ENCODE results near the gene BANP.
"Not testable (repeated sequence)": the region's sequence is repeated elsewhere in the genome, so short reads cannot be mapped to it uniquely, and the experiment has no call there.

The BANP gene

GRCh38 chr16:87984180-87984579 lies 32.9 kb downstream of the BANP start:
- H3K36me3 ChIP-seq (ENCODE audit: control insufficient read depth, insufficient read depth, low read length), result peaks cover 27% of the 10 kb centered on the region
- not testable (repeated sequence) for H3K4me3 ChIP-seq (ENCODE audit: low read depth, low read length); H3K4me1 ChIP-seq (ENCODE audit: control insufficient read depth, insufficient read depth, low read length); H3K9ac ChIP-seq (ENCODE audit: low read depth, low read length); H3K27ac ChIP-seq (ENCODE audit: low read depth, low read length); H3K27me3 ChIP-seq (ENCODE audit: control insufficient read depth, insufficient read depth, low read length); H3K9me3 ChIP-seq (ENCODE audit: control insufficient read depth, insufficient read depth, low read length)

GRCh38 chr16:87984632-87985267 lies 33.5 kb downstream of the BANP start:
- Histone ChIP-seq H3K9ac (ENCODE audit: low read depth, low read length) (no peak overlapping the region), H3K27ac (ENCODE audit: low read depth, low read length) (no peak overlapping the region), H3K36me3 (ENCODE audit: control insufficient read depth, insufficient read depth, low read length) (peaks cover 27% of the 10 kb centered on the region), H3K4me1 (ENCODE audit: control insufficient read depth, insufficient read depth, low read length) (peaks cover 6% of the 10 kb centered on the region; the same call in 1 of the 2 replicates), H3K4me3 (ENCODE audit: low read depth, low read length) (no peak overlapping the region), H3K27me3 (ENCODE audit: control insufficient read depth, insufficient read depth, low read length) (no peaks in the 10 kb centered on the region), H3K9me3 (ENCODE audit: control insufficient read depth, insufficient read depth, low read length) (no peaks in the 10 kb centered on the region)

- not testable (repeated sequence) for H3K27ac ChIP-seq (ENCODE audit: low read depth, low read length); H3K9ac ChIP-seq (ENCODE audit: low read depth, low read length); H3K27me3 ChIP-seq (ENCODE audit: control insufficient read depth, insufficient read depth, low read length); H3K4me1 ChIP-seq (ENCODE audit: control insufficient read depth, insufficient read depth, low read length); H3K9me3 ChIP-seq (ENCODE audit: control insufficient read depth, insufficient read depth, low read length); H3K4me3 ChIP-seq (ENCODE audit: low read depth, low read length)
- peaks cover 27% of the 10 kb centered on the region for H3K36me3 ChIP-seq (ENCODE audit: control insufficient read depth, insufficient read depth, low read length)
Measured at GRCh38 chr16:87985493-87985892, 34.3 kb downstream of the BANP start.

GRCh38 chr16:87986361-87986849 lies 35.2 kb downstream of the BANP start:
- H3K36me3 ChIP-seq (ENCODE audit: control insufficient read depth, insufficient read depth, low read length), result peaks cover 21% of the 10 kb centered on the region
- H3K4me3 ChIP-seq (ENCODE audit: low read depth, low read length); H3K9me3 ChIP-seq (ENCODE audit: control insufficient read depth, insufficient read depth, low read length); H3K27ac ChIP-seq (ENCODE audit: low read depth, low read length); H3K9ac ChIP-seq (ENCODE audit: low read depth, low read length); H3K27me3 ChIP-seq (ENCODE audit: control insufficient read depth, insufficient read depth, low read length); H3K4me1 ChIP-seq (ENCODE audit: control insufficient read depth, insufficient read depth, low read length): not testable (repeated sequence)

GRCh38 chr16:87988596-87988995 lies 37.4 kb downstream of the BANP start:
- H3K36me3 ChIP-seq (ENCODE audit: control insufficient read depth, insufficient read depth, low read length); H3K4me3 ChIP-seq (ENCODE audit: low read depth, low read length); H3K27me3 ChIP-seq (ENCODE audit: control insufficient read depth, insufficient read depth, low read length); H3K9ac ChIP-seq (ENCODE audit: low read depth, low read length); H3K9me3 ChIP-seq (ENCODE audit: control insufficient read depth, insufficient read depth, low read length); H3K4me1 ChIP-seq (ENCODE audit: control insufficient read depth, insufficient read depth, low read length): not testable (repeated sequence)
- H3K27ac ChIP-seq (ENCODE audit: low read depth, low read length), result peak overlapping the region; percentile 28

GRCh38 chr16:87990254-87990653 lies 39.0 kb downstream of the BANP start:
- not testable (repeated sequence) for H3K36me3 ChIP-seq (ENCODE audit: control insufficient read depth, insufficient read depth, low read length); H3K27ac ChIP-seq (ENCODE audit: low read depth, low read length); H3K27me3 ChIP-seq (ENCODE audit: control insufficient read depth, insufficient read depth, low read length); H3K4me3 ChIP-seq (ENCODE audit: low read depth, low read length); H3K9ac ChIP-seq (ENCODE audit: low read depth, low read length); H3K9me3 ChIP-seq (ENCODE audit: control insufficient read depth, insufficient read depth, low read length); H3K4me1 ChIP-seq (ENCODE audit: control insufficient read depth, insufficient read depth, low read length)

- not testable (repeated sequence) for H3K27me3 ChIP-seq (ENCODE audit: control insufficient read depth, insufficient read depth, low read length); H3K36me3 ChIP-seq (ENCODE audit: control insufficient read depth, insufficient read depth, low read length); H3K4me1 ChIP-seq (ENCODE audit: control insufficient read depth, insufficient read depth, low read length); H3K9me3 ChIP-seq (ENCODE audit: control insufficient read depth, insufficient read depth, low read length); H3K4me3 ChIP-seq (ENCODE audit: low read depth, low read length); H3K9ac ChIP-seq (ENCODE audit: low read depth, low read length); H3K27ac ChIP-seq (ENCODE audit: low read depth, low read length)
Measured at GRCh38 chr16:87992142-87992541, 40.9 kb downstream of the BANP start.

- H3K27ac ChIP-seq (ENCODE audit: low read depth, low read length), result no peak overlapping the region
- H3K36me3 ChIP-seq (ENCODE audit: control insufficient read depth, insufficient read depth, low read length), result no peaks in the 10 kb centered on the region
- peaks cover 3% of the 10 kb centered on the region; the same call in 1 of the 2 replicates for H3K4me1 ChIP-seq (ENCODE audit: control insufficient read depth, insufficient read depth, low read length)
- H3K4me3 ChIP-seq (ENCODE audit: low read depth, low read length), result no peak overlapping the region
- H3K9me3 ChIP-seq (ENCODE audit: control insufficient read depth, insufficient read depth, low read length), result no peaks in the 10 kb centered on the region
- H3K27me3 ChIP-seq (ENCODE audit: control insufficient read depth, insufficient read depth, low read length), result no peaks in the 10 kb centered on the region
- H3K9ac ChIP-seq (ENCODE audit: low read depth, low read length), result no peak overlapping the region
Measured at GRCh38 chr16:87993901-87994300, 42.7 kb downstream of the BANP start.

- H3K4me1 ChIP-seq (ENCODE audit: control insufficient read depth, insufficient read depth, low read length), result no peaks in the 10 kb centered on the region
- no peaks in the 10 kb centered on the region for H3K9me3 ChIP-seq (ENCODE audit: control insufficient read depth, insufficient read depth, low read length)
- H3K36me3 ChIP-seq (ENCODE audit: control insufficient read depth, insufficient read depth, low read length), result no peaks in the 10 kb centered on the region
- no peak overlapping the region for H3K4me3 ChIP-seq (ENCODE audit: low read depth, low read length)
- no peak overlapping the region for H3K27ac ChIP-seq (ENCODE audit: low read depth, low read length)
- no peak overlapping the region for H3K9ac ChIP-seq (ENCODE audit: low read depth, low read length)
- no peaks in the 10 kb centered on the region for H3K27me3 ChIP-seq (ENCODE audit: control insufficient read depth, insufficient read depth, low read length)
Measured at GRCh38 chr16:87995644-87996043, 44.4 kb downstream of the BANP start.

GRCh38 chr16:87996962-87997880 lies 46.0 kb downstream of the BANP start:
- Histone ChIP-seq H3K4me1 (ENCODE audit: control insufficient read depth, insufficient read depth, low read length) (no peaks in the 10 kb centered on the region), H3K9me3 (ENCODE audit: control insufficient read depth, insufficient read depth, low read length) (no peaks in the 10 kb centered on the region), H3K27ac (ENCODE audit: low read depth, low read length) (no peak overlapping the region), H3K27me3 (ENCODE audit: control insufficient read depth, insufficient read depth, low read length) (no peaks in the 10 kb centered on the region), H3K36me3 (ENCODE audit: control insufficient read depth, insufficient read depth, low read length) (no peaks in the 10 kb centered on the region), H3K4me3 (ENCODE audit: low read depth, low read length) (no peak overlapping the region), H3K9ac (ENCODE audit: low read depth, low read length) (no peak overlapping the region)

GRCh38 chr16:87998184-87998793 lies 47.1 kb downstream of the BANP start:
- H3K9ac ChIP-seq (ENCODE audit: low read depth, low read length); H3K4me3 ChIP-seq (ENCODE audit: low read depth, low read length); H3K36me3 ChIP-seq (ENCODE audit: control insufficient read depth, insufficient read depth, low read length); H3K4me1 ChIP-seq (ENCODE audit: control insufficient read depth, insufficient read depth, low read length); H3K9me3 ChIP-seq (ENCODE audit: control insufficient read depth, insufficient read depth, low read length); H3K27me3 ChIP-seq (ENCODE audit: control insufficient read depth, insufficient read depth, low read length); H3K27ac ChIP-seq (ENCODE audit: low read depth, low read length): not testable (repeated sequence)
